Stimulated activated CD8-positive, alpha-beta memory T cell treated with anti-CD3 and anti-CD28 coated beads, Interleukin-15, amount 100 ng/mL, for 48 hours (primary cell): ENCODE data around the gene TBC1D1.
"Not testable (repeated sequence)": the region's sequence is repeated elsewhere in the genome, so short reads cannot be mapped to it uniquely, and the experiment has no call there.

Source experiments
- DNase-seq, 2 donors: peaks; one replicate each; pipeline ENCODE4 v3.0.0-alpha.2; 2020; ENCODE audit warnings: low read depth in 2 of 2

TBC1D1 gene

DNA sequence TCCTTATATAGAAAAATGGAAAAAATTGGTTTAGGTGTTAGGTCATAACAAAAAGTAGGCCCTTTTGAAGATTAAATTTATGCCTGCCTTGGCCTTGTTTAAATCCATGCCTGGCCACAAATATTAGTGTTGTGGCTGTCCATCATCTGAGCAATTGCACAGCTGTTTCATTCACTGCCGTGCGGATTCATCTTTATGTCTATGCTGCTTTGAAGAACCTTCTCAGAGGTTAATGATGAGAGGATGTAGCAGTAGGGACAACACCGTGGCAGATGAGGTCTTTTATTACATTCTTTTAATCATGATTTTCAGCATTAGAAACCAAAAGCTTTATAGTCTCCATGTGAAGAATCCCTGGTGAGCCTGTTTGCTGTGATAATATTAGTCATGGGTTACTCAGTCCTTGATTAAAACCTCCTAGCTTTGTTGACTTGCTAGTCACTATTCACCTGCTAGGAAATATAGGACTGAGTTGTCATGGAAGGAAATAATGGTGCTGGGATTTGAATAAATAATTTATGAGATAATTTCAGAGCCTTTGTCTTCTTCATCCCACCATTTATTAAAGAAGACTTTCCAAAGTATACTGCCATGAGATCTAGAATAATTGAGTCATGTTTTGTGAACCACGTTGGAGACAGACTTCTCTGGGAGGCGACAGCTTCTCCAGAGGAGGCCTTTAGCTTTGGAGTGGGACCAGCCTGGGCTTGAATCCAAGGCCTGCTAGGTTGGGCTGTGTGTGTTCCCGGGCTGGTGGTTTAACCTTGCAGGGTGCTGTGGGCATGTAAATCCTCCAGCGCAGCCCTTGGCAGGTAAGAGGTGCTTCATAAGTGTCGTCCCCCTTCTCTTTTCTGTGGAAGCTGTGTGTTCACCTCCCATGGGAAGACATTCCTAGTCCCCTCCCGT is 122.8 kb downstream of the TBC1D1 start:
- no peak for DNase-seq

DNA sequence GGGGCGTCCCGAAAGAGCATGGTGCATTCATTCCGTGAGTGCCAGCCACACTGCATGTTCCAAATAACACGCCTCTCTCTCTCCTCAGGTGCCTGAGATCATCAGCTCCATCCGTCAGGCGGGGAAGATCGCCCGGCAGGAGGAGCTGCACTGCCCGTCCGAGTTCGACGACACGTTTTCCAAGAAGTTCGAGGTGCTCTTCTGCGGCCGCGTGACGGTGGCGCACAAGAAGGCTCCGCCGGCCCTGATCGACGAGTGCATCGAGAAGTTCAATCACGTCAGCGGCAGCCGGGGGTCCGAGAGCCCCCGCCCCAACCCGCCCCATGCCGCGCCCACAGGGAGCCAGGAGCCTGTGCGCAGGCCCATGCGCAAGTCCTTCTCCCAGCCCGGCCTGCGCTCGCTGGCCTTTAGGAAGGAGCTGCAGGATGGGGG is 123.6 kb downstream of the TBC1D1 start:
- no peak for DNase-seq

DNA sequence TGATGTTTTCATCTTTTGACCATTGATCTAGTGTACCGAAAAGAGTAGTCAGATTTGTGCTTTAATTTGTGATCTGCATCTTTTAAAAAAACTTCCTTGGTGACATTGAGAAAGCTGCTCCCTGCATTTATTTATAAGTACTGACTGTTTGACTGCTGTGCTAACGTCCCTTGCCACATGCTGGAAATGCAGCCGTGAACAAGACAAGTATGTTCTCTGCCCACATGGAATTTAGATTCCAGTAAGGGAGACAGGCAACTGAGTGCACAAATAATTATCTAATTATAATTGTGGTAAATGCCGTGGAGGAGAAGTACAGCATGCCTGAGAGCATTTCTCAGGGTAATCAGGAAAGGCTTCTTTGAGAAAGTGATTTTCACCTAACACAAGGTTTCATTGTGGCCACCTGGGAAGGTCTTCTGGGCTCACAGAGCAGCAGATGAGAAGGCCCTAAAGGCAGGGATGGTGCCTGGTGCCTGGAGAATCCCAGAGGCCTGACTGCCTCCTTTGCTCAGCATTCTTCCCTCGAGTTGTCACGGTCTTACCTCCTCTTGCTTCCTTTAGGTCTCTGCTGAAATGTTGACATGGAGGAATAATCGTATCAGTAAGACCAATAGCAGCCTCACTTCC is 125.1 kb downstream of the TBC1D1 start:
- DNase-seq, result no peak

DNA sequence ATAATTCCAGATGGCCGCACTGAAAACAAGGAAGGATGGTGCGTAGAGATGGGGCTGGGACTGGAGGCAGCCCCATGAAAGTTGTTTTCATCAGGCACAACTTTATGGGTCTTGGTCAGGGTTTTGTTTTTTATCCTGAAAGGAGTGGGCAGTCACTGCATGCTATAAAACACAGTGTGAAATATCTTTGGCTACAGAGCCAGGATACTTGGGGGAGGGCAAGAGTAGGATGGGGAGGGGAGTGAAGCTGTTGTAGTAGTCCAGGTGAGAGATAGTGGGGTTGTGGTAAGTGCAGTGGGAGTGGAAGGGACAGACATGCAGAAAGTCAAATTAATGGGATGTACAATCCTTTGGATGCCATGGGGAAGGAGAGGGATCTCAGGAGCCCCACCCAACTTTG is 125.8 kb downstream of the TBC1D1 start:
- DNase-seq, result no peak

DNA sequence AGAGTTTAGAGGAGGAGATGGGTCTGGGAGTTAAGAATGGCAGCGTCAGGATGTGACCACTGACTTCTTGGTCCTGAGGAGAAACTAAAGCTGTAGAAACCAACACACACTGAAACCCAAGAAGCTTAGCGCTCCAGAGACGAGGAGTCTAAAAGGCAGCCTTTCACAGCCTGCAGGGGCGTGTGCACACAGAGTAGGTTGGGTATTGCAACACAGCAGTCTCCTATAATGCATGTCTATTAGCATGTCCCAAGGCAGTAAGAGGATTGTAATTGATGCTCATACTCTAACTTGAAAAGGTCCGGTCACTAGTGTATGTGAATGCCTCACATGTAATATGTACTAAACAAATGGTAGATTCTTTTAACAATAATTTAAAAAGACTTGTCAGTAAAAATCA is 126.7 kb downstream of the TBC1D1 start:
- no peak for DNase-seq

DNA sequence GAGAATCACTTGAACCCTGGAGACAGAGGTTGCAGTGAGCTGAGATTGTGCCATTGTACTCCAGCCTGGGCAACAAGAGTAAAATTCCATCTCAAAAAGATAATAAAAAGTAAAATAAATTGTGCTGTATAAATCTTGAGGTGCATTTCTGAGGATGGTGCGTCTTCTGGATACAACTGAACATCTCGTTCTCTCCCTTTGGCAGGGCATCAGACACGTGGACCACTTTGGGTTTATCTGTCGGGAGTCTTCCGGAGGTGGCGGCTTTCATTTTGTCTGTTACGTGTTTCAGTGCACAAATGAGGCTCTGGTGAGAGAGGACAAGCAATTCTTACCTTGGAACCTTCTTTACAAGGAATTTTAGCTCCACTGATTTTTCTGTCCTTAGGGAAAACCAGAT is 129.5 kb downstream of the TBC1D1 start:
- DNase-seq, result no peak

DNA sequence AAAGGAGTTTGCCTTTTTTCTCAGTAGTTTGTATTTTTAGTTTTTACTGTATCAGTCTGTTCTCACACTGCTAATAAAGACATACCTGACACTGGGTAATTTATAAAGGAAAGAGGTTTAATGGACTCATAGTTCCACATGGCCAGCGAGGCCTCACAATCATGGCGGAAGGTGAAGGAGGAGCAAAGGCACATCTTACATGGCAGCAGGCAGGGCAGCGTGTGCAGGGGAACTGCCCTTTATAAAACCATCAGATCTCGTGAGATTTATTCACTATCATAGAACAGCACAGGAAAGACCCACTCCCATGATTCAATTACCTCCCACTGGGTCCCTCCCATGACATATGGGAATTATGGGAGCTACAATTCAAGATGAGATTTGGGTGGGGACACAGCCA is 130.1 kb downstream of the TBC1D1 start:
- not testable (repeated sequence) for DNase-seq

DNA sequence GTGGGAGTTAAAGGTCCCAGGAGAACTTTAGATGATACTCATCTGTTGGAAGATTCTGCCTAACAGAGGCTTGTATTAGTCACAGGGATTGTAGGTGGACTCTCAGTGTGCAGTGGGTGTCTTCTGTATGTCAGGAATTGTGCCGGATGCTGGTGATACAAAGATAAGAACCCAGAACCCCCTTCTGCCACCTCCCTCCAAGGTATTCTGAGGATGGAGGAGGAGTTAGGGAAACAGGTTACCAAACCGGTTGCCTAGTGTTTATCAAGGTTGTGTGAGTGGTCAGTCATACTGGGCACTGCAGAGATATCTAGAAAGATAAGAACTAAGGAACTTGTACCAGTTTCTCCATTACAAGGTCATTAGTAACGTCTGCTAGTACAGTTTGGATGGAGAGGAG is 130.9 kb downstream of the TBC1D1 start:
- no peak for DNase-seq

DNA sequence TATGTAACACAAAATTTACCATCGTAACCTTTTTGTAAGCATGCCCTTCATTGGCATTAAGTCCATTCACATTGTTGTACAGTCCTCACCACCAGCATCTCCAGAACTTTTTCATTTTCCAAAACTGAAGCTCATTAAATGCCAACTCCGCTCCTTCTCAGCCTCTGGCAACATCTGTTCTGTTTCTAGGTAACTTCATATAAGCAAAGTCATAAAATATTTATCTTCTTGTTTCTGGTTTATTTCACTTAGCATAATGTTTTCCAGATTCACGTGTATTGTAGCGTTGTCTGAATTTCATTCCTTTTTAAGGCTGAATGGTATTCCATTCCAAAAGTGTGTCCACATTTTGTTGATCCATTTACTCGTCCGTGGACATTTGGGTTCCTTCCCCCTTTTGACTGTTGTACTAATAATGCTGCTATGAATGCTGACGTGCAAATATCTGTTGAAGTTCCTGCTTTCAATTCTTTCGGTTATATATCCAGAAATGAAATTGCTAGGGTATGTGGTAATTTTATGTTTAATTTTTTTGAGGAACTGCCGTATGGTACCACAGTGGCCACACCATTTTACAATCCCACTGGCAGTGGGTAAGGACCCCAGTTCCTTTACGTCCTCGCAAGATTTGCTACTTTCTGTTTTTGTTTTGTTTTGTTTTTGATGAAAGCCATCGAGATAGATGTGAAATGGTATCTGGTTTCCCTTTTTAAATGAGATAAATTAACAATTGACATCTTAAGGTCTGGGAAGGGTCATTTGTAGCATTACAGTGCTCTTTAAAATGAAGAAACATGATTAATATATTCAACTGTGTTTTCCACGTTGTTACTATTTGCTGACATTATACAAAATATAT is 132.7 kb downstream of the TBC1D1 start:
- DNase-seq, result no peak

DNA sequence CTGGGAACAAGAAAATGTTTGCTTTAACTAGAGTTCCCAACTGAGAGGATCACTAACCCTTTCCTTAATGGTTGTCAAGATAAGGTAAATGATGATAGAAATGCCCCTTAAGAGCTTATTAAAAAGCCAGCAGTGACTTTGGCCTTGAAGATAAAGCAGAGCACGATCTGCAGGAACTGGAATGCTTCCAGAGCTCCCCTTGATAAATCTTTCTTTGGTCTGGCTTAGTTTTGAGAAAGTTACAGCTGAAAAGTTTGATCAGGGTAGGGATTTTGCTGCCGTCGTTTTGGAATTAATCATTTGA is 133.3 kb downstream of the TBC1D1 start:
- no peak for DNase-seq

DNA sequence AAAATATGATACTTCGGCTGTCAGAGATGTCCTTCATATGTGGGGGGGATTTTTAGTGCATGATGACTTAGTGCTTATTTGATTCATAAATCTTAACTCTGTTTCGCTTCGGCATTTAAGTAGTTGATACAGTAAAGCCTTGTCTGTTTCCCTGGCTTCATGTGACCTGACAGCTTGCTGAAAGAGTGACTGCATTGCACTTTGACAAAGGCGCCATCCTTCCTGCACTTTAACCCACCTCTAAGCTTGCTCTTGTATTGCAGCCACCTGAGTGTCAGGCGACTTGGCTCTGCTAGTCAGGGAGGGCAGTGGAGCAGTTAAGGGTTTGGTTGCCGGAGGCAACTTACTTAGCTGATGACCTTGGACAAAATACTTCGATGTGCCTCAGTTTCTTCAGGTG is 134.8 kb downstream of the TBC1D1 start:
- no peak for DNase-seq

DNA sequence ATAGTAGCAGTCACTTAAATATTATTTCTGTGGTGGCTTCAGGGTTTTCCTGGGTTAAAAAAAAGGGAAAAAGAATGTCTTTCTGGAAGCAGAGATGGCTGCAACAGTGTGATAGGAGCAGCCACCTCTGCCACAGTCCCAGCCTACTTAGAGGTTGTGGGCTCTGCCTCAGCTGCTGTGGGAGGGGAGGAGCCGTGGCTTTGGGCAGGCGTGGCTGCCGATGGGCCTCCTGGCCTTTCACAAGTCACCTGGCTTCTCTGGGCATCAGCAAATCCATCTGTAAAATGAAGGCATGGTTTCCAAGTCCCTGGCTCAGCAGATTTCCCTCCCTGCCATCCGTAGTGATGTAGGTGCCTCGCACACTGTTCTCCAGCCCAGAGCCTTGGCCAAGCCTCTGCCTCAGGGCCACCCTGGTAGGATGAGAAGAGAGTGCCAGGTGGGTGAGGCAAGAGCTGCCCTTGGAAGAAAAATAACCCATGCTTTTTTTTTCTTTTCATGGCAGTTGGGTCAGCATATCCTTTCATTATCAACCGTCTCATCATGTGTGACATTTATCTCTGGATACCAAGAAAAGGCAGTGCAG is 135.4 kb downstream of the TBC1D1 start:
- DNase-seq, result no peak

DNA sequence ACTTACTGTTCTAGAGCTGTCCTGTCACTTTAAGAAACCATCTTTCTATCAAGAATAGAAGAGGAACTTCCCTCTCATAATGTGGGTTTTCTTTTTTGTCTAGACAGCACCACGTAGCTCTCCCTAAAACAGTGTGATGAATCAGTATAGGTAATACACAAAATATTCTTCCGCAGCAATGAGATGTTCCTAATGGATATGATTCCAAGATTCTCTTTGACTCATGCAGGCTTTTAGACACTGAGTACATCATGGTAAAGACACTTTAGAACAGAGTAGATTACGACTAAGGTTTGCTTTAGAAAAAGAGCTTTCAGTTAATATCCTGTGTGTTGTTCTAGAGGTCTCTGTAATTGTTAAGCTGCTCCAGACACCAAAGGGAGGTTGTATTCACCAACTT is 139.1 kb downstream of the TBC1D1 start:
- DNase-seq, result no peak

DNA sequence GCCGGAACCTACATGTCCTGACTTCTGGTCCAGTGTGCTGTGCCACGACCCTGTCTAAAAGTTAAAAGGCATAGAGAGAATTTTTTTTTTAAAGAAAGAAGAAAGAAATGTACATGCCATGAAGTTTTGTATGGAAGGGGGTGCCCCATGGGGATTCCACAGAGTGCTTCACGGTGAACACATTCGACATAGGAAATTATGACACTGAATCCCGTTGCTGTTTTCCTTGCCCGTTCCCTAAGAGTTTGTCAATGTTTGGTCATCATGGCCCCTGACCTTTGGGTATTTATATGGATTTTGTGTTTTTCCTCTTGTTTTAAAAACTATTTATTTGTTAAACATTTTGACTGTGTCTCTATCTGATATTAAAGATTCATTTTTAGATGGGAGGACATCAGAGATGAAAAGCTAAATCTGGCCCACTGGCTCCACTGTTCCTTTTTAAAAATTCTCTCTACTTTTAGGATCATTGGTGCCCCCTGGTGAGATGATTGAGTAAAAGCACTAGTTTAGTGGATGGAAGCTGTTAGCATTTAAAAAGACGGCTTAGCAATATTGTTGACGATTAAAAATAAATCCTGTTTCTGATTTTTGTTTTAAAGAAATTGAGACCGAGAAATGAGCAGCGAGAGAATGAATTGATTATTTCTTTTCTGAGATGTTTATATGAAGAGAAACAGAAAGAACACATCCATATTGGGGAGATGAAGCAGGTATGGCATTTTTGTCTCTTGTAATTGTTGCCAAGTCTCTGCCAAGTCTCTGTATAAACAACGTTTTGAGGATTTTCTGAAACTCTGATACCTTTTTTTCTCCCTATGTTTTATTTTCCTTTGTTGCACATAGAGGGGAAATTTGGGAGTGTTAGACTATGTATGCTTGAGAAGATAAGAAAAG is 144.3 kb downstream of the TBC1D1 start:
- DNase-seq, result peak in 1 of 2 donors; percentile 9

DNA sequence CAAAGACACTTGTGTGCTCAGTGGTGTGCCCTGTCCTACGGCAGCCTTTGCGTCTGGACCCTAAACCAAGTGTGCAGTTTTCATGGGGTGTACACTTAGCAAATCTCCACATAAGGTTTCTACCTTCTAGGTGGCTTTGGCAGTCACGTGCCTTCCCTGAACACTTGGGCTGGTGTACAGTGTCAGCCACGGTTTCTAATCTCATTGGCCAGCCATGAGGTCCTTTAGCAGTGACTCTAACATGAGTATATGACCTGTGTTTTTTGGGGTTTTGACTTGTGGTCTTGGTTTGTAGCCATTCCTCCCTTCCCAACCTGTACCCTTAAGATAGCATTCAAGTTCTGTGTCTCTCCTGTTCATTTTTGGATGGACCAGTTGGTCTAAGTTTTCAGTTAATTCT is 145.7 kb downstream of the TBC1D1 start:
- DNase-seq, result no peak

DNA sequence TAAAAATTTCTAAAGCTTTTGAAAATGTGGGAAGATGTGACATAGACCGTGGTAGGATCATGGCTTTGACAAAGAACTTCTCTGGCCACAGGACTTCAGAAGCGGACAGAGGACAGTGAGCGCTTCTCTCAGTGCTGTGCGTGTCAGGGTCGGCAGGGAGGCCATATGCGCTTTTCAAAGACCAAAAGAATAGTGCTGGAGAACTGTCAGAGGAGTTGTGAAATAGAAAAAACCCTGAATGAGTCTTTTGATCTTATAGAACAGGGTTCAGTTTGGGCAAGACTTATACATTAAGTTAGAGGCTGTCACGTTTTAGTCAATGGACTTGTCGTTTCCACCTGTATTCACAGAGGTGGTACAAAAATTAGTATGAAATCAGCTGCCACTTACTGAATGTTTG is 146.7 kb downstream of the TBC1D1 start:
- no peak for DNase-seq

DNA sequence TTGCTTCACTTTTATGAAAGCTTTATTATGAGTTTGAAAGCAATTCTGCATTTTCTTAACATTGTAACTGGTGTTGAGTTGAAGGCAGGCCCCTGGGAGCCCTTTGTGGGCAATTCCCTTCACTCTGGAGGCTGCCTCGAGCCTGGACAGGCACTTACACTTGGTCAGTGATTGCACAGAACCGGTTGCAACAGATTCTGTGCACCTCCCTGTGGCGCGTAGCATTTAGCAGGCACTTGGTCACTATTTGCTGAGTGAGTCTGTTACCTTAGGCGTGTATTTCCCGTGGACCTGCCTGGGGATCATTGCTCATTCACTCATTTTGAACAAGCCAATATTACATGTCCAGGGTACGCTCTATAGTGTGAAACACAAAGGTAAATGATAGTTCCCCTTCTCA is 149.7 kb downstream of the TBC1D1 start:
- DNase-seq, result no peak

DNA sequence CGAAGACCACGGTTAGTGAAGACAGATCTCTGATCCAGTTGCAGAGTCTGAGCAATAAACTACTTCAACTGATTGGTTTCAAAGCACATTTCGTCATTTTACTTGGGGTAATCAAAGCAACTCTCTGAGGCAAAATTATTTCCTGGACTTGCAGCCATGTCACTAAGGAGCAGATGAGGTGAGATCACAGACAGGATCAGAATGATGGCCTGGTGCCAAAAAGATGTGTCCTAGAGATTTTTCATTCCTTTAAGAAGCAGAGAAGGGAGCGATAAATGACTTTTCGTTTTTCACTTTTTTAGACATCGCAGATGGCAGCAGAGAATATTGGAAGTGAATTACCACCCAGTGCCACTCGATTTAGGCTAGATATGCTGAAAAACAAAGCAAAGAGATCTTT is 153.2 kb downstream of the TBC1D1 start:
- DNase-seq, result no peak

DNA sequence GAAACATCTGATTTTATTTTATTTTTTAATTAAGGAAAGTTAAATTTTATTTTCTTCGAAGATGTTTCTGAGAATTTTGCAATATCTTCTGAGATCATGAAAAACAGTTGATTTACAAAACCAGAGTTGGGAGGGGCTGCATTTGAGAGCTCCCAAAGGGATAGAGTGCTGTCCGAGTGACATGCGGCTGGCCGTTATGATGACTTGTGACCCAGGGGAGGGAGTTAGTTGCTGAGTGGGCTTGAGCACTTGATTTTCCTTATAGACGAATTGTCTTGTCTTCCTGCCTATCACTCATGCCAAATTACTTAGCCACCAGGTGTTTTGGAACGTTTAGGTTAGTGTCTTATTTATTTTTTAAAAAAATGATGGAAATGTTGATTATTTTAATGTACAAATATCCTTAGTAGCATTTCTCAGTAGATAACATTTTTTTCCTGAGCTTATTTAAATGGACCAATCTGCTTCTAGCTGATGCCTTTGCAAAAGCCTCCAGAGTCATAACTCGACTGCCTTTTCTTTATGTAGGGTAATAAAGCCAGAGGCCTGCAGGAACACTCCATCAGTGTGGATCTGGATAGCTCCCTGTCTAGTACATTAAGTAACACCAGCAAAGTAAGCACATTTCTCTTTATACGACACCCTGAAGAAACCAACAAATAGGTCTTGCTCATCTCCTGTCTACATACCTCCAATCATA is 154.6 kb downstream of the TBC1D1 start:
- DNase-seq, result no peak

DNA sequence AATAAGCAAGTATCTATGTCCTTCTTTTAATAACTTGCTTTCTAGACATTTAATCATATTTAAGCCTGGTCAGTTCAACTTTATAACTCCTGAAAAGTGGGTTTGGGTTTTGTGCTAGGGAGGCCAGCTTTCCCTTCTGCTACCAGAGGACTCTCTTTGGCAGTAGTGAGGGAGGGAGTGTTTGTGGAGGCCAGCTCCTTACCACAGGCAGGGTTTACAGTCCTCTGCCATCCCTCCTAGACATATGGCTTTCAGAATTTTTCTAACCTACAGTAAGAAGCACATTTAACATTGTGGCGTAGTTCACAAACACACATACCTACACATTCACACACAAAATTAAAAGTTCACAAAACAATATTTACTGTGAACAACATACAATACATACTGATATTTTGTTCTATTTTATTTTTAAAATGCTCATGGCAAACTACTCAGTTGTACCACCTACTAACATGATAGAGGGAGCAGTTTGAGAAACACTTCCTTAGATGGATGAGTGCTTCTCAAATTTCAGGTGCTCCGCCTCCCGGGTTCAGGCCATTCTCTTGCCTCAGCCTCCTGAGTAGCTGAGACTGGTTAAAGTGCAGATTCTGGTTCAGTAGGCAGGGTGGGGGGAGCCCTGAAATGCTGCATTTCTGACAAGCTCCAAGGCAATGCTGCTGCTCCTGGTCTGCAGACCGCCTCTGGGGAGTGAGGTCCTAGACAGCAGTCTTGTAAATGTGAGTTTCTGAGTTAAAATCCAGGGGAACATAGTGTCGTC is 156.0 kb downstream of the TBC1D1 start:
- no peak for DNase-seq
